ENCODE measurements around the gene TBC1D10B. TPM values are rescaled to one million over a fixed set of nuclear protein-coding genes. Genes with fewer than 3 reads are reported as not detected.
A peak's percentile ranks its signal among the peaks of the same experiment; 100 is the strongest.

Gene TBC1D10B
- total and polyA plus RNA-seq, 2 donors (not counting 1 experiment from before 2014, with no cell fraction given), result 23.5 to 58.0 TPM

- peak within 1 kb of the TSS; percentile 93 for H3K4me2 ChIP-seq (replicated peaks; ENCODE audit: low read depth, low read length, poor library complexity, severe bottlenecking)
- peak within 1 kb of the TSS; percentile 79 for H2AFZ ChIP-seq (ENCODE audit: insufficient read depth, low read depth, low read length, poor library complexity, severe bottlenecking)
- peak within 1 kb of the TSS; percentile 42 to 76 (median 66) for H3K4me3 ChIP-seq (ENCODE audit: control extremely low read depth in 1 of 5, extremely low read depth in 1 of 5, insufficient read depth in 1 of 5, low read depth in 2 of 5, low read length in 4 of 5)
- peak within 1 kb of the TSS; percentile 42 to 57 for H3K27ac ChIP-seq (ENCODE audit: low read length in 2 of 2)
- intact Hi-C loops (cut with micrococcal nuclease), result loop anchor here (1.0 kb wide), 3 partner anchors 29 to 72 kb away; no protein-coding TSS in a partner anchor
- Mint-ChIP-seq H3K27ac (peak within 1 kb of the TSS; percentile 96), H3K9me3 (ENCODE audit: insufficient read depth) (no peaks in the 10 kb centered on the region), H3K4me1 (peaks cover 21% of the 10 kb centered on the region), H3K27me3 (peaks cover 3% of the 10 kb centered on the region), H3K4me3 (peak within 1 kb of the TSS; percentile 98)
- H4K20me1 ChIP-seq (ENCODE audit: control insufficient read depth, insufficient read depth, low read length, poor library complexity, severe bottlenecking), result no peaks in the 10 kb centered on the region
- no peaks in the 10 kb centered on the region for H3K9me3 ChIP-seq (ENCODE audit: control extremely low read depth in 1 of 3, control insufficient read depth in 2 of 3, insufficient read depth in 1 of 3, low read length in 2 of 3)
- ATAC-seq (ENCODE audit: low read depth), result peak; percentile 91
- H3K79me2 ChIP-seq (ENCODE audit: control insufficient read depth, insufficient read depth, low read length), result peaks cover 8% of the 10 kb centered on the region
- WGBS (ENCODE audit: insufficient coverage), result under 1% methylated on average over 65 of the region's 65 CpGs
- ChIA-PET CTCF (interaction anchor here (1.0 to 5.4 kb wide), 14 partner anchors 7 to 221 kb away, joined by 3 to 65 read pairs (median 5); partner anchors contain the start of genes DCTPP1, SEPTIN1, TBC1D10B and ZNF48), POLR2A (interaction anchor here (0.5 to 2.0 kb wide), 15 partner anchors 9 to 315 kb away, joined by 3 to 11 read pairs (median 4); partner anchors contain the start of genes CORO1A, DCTPP1, SEPTIN1 and TBX6)
- peaks cover 15 to 23% of the 10 kb centered on the region in 2 donors for H3K4me1 ChIP-seq (ENCODE audit: control insufficient read depth in 2 of 2, insufficient read depth in 2 of 2, low read length in 2 of 2)
- H3K9ac ChIP-seq (ENCODE audit: low read length), result peak within 1 kb of the TSS; percentile 69
- H3K36me3 ChIP-seq (replicated peaks in 1 of 2; ENCODE audit: control extremely low read depth in 1 of 2, control insufficient read depth in 1 of 2, extremely low read depth in 1 of 2, insufficient read depth in 2 of 2, low read length in 1 of 2), result peaks cover 0 to 7% of the 10 kb centered on the region in 2 experiments
- TF ChIP-seq EZH2 (IDR thresholded peaks at IDR 0.05; ENCODE audit: borderline replicate concordance, insufficient read depth, low read depth, low read length, poor library complexity, severe bottlenecking) (no peak), CTCF (IDR thresholded peaks at IDR 0.05) (no peak)
- peak; percentile 94 for DNase-seq
- no peaks in the 10 kb centered on the region for H3K27me3 ChIP-seq (replicated peaks in 1 of 4; ENCODE audit: control extremely low read depth in 1 of 4, control insufficient read depth in 3 of 4, insufficient read depth in 4 of 4, low read length in 3 of 4)
Measured at GRCh38 chr16:30407102-30407803, 37.0 kb upstream of the TBC1D10B start, which contains the start of gene ZNF771. Gene ZNF771 (plus strand): TSS chr16:30407606. CDS start chr16:30408054, 448 bp downstream.
